HG03457 (cell line): ENCODE data around the gene TRDN.
"Not testable (repeated sequence)": the region's sequence is repeated elsewhere in the genome, so short reads cannot be mapped to it uniquely, and the experiment has no call there.

Experiments
- ATAC-seq: cut with Tn5 transposase; IDR thresholded peaks from one replicate; pipeline ENCODE4 v1.9.1; 2021; ENCODE audit warnings: moderate number of reproducible peaks; ENCODE audit not compliant: unreplicated experiment

Gene TRDN

DNA sequence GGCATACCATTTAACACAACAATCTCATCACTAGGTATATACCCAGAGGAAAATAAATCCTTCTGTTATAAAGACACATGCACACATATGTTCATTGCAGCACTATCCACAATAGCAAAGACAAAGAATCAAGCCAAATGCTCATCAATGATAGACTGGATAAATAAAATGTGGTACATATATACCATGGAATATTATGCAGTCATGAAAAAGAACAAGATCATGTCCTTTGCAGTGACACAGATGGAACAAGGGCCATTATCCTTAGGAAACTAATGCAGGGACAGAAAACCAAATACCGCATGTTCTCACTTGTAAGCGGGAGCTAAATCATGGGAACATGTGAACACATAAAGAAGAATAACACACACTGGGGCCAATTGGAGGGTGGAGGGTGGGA is 322.3 kb downstream of the TRDN start:
- not testable (repeated sequence) for ATAC-seq

GRCh38 chr6:123309130-123309529 is 327.6 kb downstream of the TRDN start:
- ATAC-seq, result no peak

DNA sequence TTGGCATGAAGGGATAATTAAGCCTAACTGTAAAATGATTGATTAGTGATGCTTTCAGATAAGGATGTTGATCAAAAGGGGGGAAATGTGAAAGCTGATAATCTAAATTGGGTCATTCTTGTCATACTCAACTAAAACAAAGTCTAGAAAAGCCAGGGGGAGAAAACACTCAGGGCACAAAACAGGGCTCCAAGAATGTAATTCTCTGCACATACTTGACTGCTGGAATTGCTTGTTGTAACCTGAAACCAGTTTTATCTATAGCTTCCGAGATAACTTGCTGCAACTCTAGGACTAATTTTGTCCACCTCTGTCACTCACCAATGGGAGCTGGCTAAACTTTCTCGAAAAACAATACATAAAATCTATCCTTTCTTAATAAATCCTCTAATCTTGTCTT is 330.4 kb downstream of the TRDN start:
- no peak for ATAC-seq

DNA sequence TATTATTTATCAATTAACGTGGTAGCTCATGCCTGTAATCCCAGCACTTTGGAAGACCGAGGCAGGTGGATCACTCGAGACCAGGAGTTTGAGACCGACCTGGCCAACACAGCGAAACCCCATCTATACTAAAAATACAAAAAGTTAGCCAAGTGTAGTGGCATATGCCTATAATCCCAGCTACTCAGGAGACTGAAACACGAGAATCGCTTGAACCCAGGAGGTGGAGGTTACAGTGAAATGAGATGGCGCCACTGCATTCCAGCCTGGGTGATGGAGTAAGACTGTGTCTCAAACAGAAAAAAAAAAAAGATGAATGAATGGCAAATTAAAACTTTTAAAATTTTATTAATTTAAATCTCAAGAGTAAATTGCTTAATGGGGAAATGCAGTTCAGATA is 341.1 kb downstream of the TRDN start:
- no peak for ATAC-seq

- ATAC-seq, result no peak
Measured at GRCh38 chr6:123295181-123295580, 341.6 kb downstream of the TRDN start.

GRCh38 chr6:123288649-123289048 is 348.1 kb downstream of the TRDN start:
- ATAC-seq, result no peak

- no peak for ATAC-seq
Measured at GRCh38 chr6:123276546-123276980, 360.2 kb downstream of the TRDN start.

DNA sequence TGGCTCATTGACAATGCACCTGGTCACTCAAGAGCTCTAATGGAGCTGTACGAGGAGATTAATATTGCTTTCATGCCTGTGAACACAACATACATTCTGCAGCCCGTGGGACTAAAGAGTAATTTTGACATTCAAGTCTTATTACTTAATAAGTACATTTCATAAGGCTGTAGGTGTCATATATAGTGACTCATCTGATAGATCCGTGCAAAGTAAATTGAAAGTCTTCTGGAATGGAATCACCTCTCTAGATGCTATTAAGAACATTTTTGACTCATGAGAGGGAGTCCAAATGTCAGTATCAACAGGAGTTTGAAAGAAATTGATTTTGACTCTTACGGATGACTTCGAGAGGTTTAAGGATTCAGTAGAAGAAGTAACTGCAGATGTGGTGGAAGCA is 372.8 kb downstream of the TRDN start:
- ATAC-seq, result no peak

DNA sequence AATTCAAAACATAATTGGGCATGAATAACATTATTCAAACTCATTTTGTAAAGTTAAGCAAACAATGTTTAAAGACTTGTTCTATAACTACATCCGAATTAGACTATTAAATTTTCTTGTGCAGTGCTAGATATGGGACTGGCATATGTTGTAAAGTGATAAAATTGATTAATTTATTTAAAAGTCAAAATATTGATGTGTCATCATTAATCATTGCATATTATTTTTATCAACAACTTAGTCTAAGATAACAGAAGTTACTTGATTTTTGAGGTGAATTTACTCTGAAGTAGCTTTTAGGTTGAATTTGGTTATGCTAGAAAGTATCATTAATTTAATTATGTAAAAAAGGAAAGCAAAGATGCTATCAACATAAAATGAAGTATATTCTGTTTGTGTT is 396.1 kb downstream of the TRDN start:
- ATAC-seq, result no peak

- no peak for ATAC-seq
Measured at GRCh38 chr6:123233336-123233735, 403.4 kb downstream of the TRDN start.

DNA sequence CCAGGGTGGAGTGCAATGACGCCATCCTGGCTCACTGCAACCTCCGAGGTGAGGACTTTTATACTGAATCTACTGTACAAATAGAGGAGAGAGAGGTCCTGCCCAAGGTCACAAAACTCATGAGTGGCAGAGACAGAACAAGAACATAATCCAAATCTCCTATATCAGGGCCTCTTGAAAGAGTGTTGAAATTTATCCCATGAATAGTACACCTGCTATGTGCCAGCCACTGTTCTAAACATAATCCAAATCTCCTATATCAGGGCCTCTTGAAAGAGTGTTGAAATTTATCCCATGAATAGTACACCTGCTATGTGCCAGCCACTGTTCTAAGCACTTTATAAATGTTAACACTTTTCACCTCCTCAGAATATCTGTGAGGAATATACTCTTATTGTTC is 409.0 kb downstream of the TRDN start:
- ATAC-seq, result not testable (repeated sequence)

- no peak for ATAC-seq
Measured at GRCh38 chr6:123226398-123226797, 410.4 kb downstream of the TRDN start.

GRCh38 chr6:123224077-123224476 is 412.7 kb downstream of the TRDN start:
- no peak for ATAC-seq

DNA sequence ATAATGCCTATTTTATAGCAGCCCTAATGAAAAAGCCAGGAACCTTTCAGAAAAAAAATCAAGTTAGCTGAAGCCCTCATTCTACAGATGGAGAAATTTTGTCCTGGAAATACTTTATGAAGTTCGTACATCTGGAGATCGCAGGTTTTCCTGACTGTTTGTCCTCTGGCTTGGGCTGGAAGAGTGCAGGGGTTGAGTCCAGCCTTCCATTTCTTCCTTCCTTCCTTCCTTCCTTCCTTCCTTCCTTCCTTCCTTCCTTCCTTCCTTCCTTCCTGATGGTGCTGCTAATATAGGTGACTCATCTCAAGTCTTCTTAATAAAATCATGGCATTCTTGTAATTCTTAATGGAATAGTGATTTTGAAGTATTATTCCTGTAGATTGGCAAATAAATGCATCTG is 413.3 kb downstream of the TRDN start:
- ATAC-seq, result no peak

GRCh38 chr6:123215211-123215610 is 421.5 kb downstream of the TRDN start:
- no peak for ATAC-seq

GRCh38 chr6:123214433-123214832 is 422.3 kb downstream of the TRDN start:
- no peak for ATAC-seq

DNA sequence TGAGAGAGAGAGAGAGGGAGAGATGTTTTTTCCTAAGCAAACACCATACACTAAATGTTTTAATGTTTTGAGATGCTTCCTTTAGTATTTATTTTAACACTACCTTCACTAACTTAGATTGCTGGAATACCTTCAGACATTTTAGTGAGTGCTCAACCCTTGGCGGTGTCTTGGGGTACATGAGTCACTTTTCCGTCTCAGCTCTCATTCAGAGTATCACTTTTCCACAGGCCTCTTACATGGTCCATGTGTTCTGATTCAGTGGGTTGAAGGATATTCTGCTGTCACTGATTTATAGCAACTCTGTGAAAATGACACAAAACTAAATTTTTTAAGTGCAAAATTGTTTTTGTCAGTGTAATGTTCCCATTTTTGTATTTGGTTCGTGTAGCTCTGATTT is 422.8 kb downstream of the TRDN start:
- ATAC-seq, result no peak

DNA sequence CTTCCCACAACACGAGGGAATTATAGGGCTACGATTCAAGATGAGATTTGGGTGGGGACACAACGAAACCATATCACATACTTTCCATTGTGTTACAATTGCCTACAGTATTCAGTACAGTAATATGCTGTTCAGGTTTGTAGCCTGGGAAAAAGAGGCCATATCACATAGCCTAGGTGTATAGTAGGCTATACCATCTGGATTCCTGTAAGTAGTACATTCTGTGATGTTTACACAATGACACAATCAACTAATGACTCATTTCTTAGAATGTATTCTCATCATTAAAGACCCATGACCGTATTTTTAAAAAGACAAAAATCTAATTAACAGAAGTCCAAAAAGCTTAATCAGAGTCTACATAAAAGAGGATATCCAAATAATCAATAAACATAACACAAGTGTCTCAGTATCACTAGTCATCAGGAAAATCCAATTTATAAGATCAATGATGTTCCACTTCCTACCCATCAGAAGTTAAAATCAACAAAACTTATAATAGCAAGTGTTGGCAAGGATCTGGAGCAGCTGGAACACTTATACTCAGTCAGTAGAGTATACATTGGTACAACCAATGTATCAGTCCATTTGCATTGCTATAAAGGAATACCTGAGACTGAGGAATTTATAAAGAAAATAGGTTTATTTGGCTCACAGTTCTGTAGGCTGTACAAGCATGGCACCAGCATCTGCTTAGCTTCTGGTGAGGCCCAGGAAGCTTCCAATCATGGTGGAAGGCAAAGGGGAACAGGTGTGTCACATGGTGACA is 424.8 kb downstream of the TRDN start:
- no peak for ATAC-seq

DNA sequence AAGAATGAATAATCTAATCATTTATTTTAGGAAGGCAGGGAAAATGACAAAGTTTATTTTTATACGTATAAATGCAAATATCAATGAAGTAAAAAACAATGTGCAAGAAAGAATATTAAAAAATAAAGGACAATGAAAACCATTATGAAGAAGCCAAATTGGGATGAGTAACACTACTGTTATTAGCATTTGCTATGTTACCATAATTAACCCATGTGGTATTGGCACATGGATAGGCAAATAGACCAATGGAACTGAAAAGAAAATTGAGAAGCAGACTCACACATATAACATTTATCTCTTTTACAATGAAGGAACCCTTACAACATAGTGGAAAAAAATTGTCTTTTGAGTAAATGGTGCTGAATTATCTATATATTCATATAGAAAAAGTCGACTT is 426.1 kb downstream of the TRDN start:
- no peak for ATAC-seq

DNA sequence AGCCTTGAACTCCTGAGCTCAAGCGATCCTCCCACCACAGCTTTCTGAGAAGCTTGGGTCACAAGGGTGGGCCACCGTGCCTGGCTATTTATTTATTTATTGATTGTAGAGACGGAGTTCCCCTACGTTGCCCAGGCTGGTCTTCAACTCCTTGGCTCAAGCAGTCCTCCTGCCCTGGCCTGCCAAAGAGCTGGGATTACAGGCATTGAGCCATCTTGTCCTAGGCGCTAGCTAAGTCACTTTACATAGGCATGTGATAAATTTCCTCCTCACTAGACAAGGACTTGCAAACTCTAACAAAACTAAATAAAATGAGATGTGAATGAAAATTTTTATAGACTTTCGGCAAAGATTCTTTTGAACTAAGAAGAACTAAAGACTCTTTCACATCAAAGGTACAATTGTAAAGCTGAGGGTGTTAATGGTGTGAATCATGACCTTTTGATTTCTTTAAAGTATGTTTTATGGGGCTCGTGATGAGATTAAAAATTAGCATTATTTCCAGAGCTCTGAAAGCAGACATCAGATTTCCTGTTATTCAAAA is 428.7 kb downstream of the TRDN start:
- ATAC-seq, result no peak

DNA sequence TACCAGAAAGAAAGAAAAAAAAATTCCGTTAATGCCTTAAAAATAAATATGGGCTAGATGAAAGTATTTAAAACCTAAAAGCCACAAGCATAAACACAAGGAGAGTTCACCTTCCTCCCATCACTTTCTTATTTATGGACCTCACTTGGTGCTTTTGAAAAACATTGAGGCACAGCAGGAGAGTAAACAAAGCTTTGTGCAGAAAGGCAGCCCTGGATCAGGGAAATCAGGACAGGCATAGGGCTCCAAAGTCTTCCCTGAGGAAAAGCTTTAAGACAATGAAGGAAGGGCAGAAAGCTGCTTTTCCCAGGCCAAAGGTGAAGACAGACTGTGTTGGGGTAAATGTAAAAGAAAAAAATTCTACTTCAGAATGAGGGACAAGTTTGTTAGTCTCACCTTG is 432.8 kb downstream of the TRDN start:
- ATAC-seq, result no peak

GRCh38 chr6:123201869-123202372 is 434.8 kb downstream of the TRDN start:
- ATAC-seq, result no peak

GRCh38 chr6:123193298-123193697 is 443.5 kb downstream of the TRDN start:
- ATAC-seq, result no peak
